Frontal cortex (tissue), 4 donors: ENCODE measurements around the gene RCOR1. TPM values are rescaled to one million over a fixed set of nuclear protein-coding genes. Genes with fewer than 3 reads are reported as not detected.

ENCODE experiments used
- DNase-seq, 2 donors: peaks; one replicate each; pipeline ENCODE4 v3.0.0; 2012; ENCODE audit warnings: low spot score in 2 of 2
- FAIRE-seq: peaks from 2 replicates; lab custom pipeline; 2012; peaks lifted over from hg19 to GRCh38; lab: Jason Lieb, UNC
- total RNA-seq: library from RNA; depleted of rRNA; stranded (reverse); fragments of >200 nt; gene quantifications from one replicate; pipeline ENCODE4 v1.2.3, GENCODE V29; 2014
- donor health status: control.
- donor health status: control.
- donor health status: control.

Gene RCOR1
- total RNA-seq, 1 donor from 2014 or later = 7.3 TPM

- FAIRE-seq (no peak), DNase-seq (no peak)
Observed at GRCh38 chr14:102696856-102697495, 104.5 kb downstream of the RCOR1 start.

DNA sequence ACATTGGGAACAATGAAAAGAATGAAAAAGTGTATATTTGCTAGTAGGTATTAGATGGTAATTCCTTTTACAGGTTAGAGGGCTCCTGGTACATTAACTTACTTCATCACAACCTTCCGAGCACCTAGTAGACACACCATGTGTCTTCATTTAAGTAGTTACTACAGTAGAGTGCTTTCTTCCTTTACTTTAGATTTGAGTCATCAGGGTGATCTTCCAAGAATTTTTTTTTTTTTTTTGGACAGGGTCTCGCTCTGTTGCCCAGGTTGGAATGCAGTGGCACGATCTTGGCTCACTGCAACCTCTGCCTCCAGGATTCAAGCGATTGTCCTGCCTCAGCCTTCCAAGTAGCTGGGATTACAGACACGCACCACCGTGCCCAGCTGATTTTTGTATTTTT, 105.1 kb downstream of the RCOR1 start:
- DNase-seq = no peak
- FAIRE-seq = no peak

DNA sequence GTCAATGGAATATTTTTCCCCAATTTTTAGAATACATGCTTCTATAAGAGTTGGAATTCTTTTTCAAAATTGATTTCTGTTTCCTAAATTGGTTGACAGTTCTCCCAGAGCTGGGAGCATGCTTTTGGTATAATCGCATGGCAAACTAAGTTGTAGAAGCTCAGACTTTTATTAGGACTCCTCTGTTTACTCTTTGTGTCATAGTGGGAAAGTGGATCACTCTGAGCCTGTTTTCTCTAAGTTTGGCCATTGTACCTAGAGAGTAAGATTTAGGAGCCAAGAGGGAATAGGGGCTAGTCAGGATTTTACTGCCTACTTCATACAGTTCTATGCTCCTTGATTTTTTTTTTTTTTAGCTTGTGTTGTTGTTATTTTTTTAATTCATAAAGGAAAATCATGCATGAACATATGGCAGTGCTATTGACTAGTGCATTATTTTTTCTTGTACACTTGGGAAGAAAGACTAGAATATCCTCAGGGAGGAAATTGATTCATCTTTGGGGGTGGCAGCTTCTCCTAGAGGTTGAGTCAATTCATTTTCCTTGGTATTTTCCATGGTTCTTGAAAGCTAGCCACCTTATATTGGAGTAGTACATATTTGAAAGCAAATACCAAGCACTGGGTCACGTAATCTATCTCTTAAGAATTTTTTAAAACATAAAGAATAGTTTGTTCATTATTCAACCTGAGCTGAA, 107.1 kb downstream of the RCOR1 start:
- DNase-seq (no peak), FAIRE-seq (no peak)

DNA sequence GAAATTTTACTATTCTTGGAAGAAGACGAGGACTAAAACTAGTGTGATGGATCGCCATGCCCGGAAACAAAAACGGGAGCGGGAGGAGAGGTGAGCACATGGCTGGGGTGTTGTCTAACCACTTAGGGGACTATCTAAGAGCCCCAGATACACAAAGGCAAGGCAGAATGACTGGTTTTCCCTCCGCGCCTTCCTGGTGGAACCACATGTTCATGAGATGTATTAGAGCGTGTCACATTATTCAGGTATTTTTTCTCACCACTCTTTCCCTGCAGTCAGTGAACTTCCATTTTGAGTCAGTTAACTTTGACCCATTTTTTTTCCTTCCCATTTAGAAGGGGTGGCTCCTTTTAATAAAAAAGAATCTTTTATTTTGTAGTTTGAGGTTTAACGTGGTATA, 116.0 kb downstream of the RCOR1 start:
- FAIRE-seq (no peak), DNase-seq (no peak)

- FAIRE-seq (no peak), DNase-seq (no peak)
Observed at GRCh38 chr14:102711207-102711606, 118.8 kb downstream of the RCOR1 start.

DNA sequence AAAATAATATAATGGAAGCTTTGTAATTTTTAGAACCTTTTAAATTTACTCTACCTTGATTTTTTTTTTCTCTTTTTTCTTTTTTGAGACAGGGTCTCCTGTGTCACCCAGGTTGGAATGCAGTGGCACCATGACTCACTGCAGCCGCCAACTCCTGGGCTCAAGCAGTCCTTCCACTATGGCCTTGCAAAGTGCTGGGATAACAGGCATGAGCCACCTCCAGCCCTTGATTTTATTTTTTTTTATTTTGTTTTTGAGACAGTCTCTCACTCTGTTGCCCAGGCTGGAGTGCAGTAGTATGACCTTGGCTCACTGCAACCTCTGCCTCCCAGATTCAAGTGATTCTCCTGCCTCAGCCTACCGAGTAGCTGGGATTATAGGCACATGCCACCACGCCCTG, 119.5 kb downstream of the RCOR1 start:
- FAIRE-seq (no peak), DNase-seq (no peak)

DNA sequence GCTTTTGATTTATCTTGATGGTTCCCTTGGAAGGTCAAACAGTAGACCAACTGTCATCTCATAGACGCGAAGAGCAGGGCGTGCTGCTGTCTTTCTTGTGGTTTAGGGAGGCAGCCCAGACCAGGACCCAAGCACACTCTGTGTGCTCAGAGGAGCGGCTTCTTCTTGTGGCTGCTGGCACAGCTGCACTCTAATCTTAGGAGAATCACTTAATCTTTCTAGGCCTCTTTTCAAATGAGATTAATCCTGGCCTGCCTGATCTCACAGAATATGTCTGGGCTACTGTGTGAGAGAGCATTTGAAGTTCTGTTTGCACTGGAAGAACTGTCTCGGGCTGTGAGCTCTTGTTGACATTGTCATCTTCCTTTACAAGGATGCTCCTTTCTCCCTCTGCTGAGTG, 124.8 kb downstream of the RCOR1 start:
- DNase-seq (no peak), FAIRE-seq (no peak)

DNA sequence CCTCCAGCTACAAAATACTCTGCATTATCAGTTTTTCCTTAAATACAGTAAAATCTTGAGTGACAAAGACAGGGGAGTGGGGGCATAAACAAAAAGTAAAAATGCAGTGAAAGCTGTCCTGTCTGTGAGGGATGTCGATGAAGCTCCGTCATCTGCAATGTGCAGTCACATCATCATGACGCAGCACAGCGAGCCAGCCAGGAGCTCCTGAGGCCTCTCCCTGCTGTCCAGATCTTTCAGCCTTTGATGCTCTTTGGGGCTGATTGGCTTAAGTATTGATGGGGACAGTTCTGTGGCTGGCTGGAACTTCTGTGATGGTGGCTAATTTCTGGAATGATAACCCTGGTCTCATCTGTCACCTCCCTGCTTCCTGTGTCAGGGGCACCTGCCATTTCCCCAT, 130.2 kb downstream of the RCOR1 start:
- DNase-seq = no peak
- no peak for FAIRE-seq

DNA sequence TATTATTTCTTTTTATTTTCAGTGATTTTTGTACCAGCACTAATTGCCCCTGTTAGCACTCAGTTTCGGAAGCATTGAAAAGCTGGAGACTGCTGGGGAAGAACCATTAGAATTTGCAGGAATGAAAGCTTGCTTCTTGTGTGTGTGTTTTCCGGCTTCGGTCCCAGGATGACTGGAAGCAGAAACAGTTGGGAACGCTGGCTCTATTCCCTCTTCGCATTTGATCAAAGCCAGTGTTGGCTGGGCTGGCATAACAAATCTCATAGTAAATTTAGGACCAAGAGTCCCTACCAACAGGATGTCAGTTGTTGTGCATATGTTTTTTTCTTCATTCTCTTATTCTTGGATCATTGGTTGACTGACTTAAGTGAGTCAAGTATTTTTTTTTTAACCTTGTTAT, 131.2 kb downstream of the RCOR1 start:
- DNase-seq = no peak

GRCh38 chr14:102726191-102726949, 133.9 kb downstream of the RCOR1 start:
- no peak for DNase-seq
- FAIRE-seq = no peak

More for the DNA sequence above, 131.2 kb downstream of the RCOR1 start:
- FAIRE-seq = no peak

- DNase-seq (no peak), FAIRE-seq (no peak)
Observed at GRCh38 chr14:102727336-102728095, 135.1 kb downstream of the RCOR1 start.

DNA sequence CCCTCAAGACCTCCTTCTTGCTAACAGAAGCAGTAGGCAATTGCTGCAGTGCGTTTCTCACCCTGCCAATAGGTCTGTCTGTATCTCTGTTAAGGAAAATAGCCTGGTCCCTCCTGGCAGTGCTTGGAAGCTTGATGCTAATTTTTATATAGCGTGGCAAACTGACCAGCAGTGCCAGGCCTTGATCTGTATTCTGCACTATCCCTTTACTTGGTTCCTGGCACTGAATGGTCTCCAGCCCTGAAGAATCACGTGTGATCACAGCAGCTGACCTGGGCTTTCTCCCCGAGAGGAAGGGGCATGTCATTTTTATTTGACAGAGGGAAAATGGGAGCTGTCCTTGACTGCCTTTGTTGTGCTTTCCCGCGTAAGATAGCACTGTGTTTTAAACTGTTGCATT, 136.1 kb downstream of the RCOR1 start:
- DNase-seq (no peak), FAIRE-seq (no peak)

- no peak for FAIRE-seq
- DNase-seq = no peak
Observed at GRCh38 chr14:102729268-102729667, 136.8 kb downstream of the RCOR1 start.

- DNase-seq = no peak
- FAIRE-seq = no peak
Observed at GRCh38 chr14:102729825-102730224, 137.4 kb downstream of the RCOR1 start.

DNA sequence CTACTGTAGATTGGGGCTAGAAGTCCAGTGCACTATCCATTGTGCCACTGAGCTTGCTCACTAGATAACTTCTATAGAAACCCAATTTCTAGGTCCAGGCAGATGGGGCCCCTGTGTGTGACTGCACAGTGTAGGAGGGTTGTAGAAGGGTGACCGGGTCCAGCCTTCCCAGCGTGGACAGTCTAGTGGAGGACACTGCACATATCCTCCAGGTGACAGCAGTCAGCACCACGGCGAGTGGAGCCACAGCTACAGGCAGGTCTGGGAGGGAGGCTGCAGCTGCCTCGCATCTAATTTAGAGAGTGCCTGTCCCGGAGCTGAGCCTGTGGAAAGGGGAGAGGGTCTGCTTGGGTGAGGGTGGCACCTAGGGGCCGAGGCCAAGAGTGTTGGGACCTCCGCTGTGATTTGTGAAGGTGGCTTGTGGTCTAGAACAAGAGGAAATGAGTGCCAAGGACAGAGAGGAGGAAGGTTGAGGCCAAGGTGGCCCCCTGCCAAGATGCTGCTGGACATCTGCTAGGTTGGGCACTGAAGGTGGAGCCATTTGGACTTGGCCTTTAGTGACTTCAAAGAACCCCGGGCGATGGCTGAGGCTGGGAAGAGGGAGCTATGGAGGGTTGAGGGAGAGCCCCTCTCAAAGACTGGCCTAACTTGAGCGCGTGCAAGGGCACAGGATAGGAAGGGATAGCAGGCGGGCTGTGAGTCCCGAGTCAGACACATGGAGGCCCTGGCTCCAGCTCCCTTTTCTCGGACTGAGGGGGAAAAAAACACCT, 138.8 kb downstream of the RCOR1 start:
- DNase-seq (no peak), FAIRE-seq (no peak)

- FAIRE-seq = no peak
- no peak for DNase-seq
Observed at GRCh38 chr14:102731871-102732800, 139.7 kb downstream of the RCOR1 start.

DNA sequence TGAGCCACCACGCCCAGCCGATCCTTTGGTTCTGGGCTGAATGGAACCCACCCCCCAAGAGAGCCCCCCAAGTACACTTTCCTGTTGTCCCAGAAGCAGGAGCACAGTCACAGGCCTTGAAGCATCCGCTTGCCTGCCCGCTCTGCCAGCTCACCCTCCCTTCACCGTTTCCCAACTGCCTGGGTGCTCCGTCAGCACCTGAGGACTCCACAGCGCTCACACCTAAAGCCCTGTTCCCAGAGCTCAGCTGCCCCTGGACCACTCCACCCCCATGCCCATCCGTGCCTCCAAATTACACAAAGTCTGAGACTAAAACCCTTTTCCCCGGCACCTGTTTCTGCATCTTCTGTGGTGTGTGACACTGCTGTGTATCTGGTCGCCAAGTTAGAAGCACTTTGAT, 140.5 kb downstream of the RCOR1 start:
- DNase-seq (no peak), FAIRE-seq (no peak)

- no peak for DNase-seq
- FAIRE-seq = no peak
Observed at GRCh38 chr14:102733326-102733725, 140.9 kb downstream of the RCOR1 start.

- DNase-seq = no peak
- FAIRE-seq = no peak
Observed at GRCh38 chr14:102734436-102734835, 142.0 kb downstream of the RCOR1 start.
